Keratinocyte (primary cell): ENCODE measurements around the gene CLMN.

Experiments
- EZH2 ChIP-seq: IDR thresholded peaks from one replicate; pipeline ENCODE4 v1.6.1; 2012; ENCODE audit warnings: inconsistent platforms, mild to moderate bottlenecking, low read length, moderate library complexity
- TF ChIP-seq, protein P1 (sequence below), 3 experiments: IDR thresholded peaks in 1 of 3; conservative IDR thresholded peaks in 1 of 3; optimal IDR thresholded peaks in 1 of 3; 2 replicates in 2 of 3; 3 replicates in 1 of 3; pipeline versions ENCODE3 to v1.5.1; 2011; ENCODE audit warnings: low read length in 3 of 3, mild to moderate bottlenecking in 3 of 3, moderate library complexity in 2 of 3, control low read depth in 1 of 3, inconsistent platforms in 1 of 3; ENCODE audit not compliant: insufficient read depth in 2 of 3; ENCODE audit errors: extremely low read depth in 1 of 3

DNA sequence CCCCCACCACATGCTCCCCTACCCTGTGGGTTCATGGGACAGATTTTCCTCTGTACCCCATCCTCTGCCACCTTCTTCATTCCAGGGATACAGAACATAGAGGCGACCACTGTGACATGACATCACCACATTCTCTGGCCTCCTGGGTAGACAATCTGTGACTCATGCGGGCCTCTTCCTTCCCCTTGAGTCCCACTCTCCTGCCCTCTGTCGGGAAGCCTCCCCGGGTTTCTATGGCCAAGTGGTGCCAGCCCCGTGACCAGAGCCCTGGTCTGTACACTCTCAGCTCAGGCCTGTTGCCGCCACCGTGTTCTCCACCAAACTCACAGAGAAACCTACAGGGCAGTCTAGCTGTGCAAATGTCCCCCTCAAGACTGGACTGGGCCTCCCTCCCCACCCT is 8.0 kb downstream of the CLMN start:
- no peak for TF ChIP-seq EZH2
- TF ChIP-seq, protein P1, sequence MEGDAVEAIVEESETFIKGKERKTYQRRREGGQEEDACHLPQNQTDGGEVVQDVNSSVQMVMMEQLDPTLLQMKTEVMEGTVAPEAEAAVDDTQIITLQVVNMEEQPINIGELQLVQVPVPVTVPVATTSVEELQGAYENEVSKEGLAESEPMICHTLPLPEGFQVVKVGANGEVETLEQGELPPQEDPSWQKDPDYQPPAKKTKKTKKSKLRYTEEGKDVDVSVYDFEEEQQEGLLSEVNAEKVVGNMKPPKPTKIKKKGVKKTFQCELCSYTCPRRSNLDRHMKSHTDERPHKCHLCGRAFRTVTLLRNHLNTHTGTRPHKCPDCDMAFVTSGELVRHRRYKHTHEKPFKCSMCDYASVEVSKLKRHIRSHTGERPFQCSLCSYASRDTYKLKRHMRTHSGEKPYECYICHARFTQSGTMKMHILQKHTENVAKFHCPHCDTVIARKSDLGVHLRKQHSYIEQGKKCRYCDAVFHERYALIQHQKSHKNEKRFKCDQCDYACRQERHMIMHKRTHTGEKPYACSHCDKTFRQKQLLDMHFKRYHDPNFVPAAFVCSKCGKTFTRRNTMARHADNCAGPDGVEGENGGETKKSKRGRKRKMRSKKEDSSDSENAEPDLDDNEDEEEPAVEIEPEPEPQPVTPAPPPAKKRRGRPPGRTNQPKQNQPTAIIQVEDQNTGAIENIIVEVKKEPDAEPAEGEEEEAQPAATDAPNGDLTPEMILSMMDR (optimal IDR thresholded peaks at IDR 0.05 in 1 of 3, IDR thresholded peaks at IDR 0.05 in 1 of 3, conservative IDR thresholded peaks at IDR 0.05 in 1 of 3; ENCODE audit: extremely low read depth in 1 of 3, insufficient read depth in 2 of 3, low read length in 3 of 3) = no peak
